Adrenal gland (tissue), 5 donors: ENCODE measurements around the gene EIF4A3.

Experiments
- CTCF ChIP-seq, 6 experiments: fragments of 450-650 bp in 4 of 6; fragments of 200-600 bp in 2 of 6; sonication (generic) in 1 of 6; IDR thresholded peaks; 1 replicate in 5 of 6; 2 replicates in 1 of 6; pipeline versions ENCODE4 v1.5.1 to v1.8.0; 2016 to 2021; ENCODE audit warnings: antibody characterized with exemption in 6 of 6, mild to moderate bottlenecking in 2 of 6, moderate library complexity in 1 of 6
- POLR2A ChIP-seq, 2 donors: fragments of 450-650 bp; IDR thresholded peaks; one replicate each; pipeline ENCODE4 v1.6.1; 2017; ENCODE audit warnings: antibody characterized with exemption in 2 of 2, mild to moderate bottlenecking in 2 of 2, moderate library complexity in 1 of 2
- donor health status: DM: no; HTN: no; CAD: no.

- TF ChIP-seq CTCF (IDR thresholded peaks at IDR 0.05), result no peak
- no peak for TF ChIP-seq POLR2A (IDR thresholded peaks at IDR 0.05)
These were observed 59.3 kb downstream of the EIF4A3 start for GRCh38 chr17:80087346-80088265.
